ENCODE results near the gene C1orf159.

GRCh38 chr1:1085171-1085841, 30.6 kb downstream of the C1orf159 start:
- TF ChIP-seq RAD21 (IDR thresholded peaks at IDR 0.05 in 1 of 2, conservative IDR thresholded peaks at IDR 0.05 in 1 of 2; ENCODE audit: low read depth in 2 of 2, low read length in 2 of 2) (no peak), SRF (IDR thresholded peaks at IDR 0.05; ENCODE audit: low read depth, low read length) (no peak), POLR2A (IDR thresholded peaks at IDR 0.05; ENCODE audit: control extremely low read depth in 1 of 2, low read depth in 2 of 2, low read length in 2 of 2) (no peak), RXRA (IDR thresholded peaks at IDR 0.05; ENCODE audit: insufficient read depth, low read depth, low read length) (no peak), RFX5 (IDR thresholded peaks at IDR 0.05; ENCODE audit: borderline replicate concordance, low read depth, low read length) (no peak), EGR1 (IDR thresholded peaks at IDR 0.05; ENCODE audit: borderline replicate concordance, low read depth, low read length) (no peak), TAF1 (IDR thresholded peaks at IDR 0.05; ENCODE audit: low read depth, low read length) (no peak), BCL11A (IDR thresholded peaks at IDR 0.05; ENCODE audit: low read depth in 2 of 2, low read length in 2 of 2) (no peak), TAF7 (optimal IDR thresholded peaks at IDR 0.05; ENCODE audit: borderline replicate concordance, low read depth, low read length) (no peak), CHD2 (IDR thresholded peaks at IDR 0.05; ENCODE audit: low read length) (no peak), SP1 (IDR thresholded peaks at IDR 0.05; ENCODE audit: low read depth, low read length) (no peak), CHD7 (IDR thresholded peaks at IDR 0.05; ENCODE audit: insufficient replicate concordance, low read length) (no peak)
- TF ChIP-seq, protein P1, sequence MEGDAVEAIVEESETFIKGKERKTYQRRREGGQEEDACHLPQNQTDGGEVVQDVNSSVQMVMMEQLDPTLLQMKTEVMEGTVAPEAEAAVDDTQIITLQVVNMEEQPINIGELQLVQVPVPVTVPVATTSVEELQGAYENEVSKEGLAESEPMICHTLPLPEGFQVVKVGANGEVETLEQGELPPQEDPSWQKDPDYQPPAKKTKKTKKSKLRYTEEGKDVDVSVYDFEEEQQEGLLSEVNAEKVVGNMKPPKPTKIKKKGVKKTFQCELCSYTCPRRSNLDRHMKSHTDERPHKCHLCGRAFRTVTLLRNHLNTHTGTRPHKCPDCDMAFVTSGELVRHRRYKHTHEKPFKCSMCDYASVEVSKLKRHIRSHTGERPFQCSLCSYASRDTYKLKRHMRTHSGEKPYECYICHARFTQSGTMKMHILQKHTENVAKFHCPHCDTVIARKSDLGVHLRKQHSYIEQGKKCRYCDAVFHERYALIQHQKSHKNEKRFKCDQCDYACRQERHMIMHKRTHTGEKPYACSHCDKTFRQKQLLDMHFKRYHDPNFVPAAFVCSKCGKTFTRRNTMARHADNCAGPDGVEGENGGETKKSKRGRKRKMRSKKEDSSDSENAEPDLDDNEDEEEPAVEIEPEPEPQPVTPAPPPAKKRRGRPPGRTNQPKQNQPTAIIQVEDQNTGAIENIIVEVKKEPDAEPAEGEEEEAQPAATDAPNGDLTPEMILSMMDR (IDR thresholded peaks at IDR 0.05; ENCODE audit: control extremely low read depth in 1 of 3, insufficient read depth in 1 of 3, low read depth in 1 of 3, low read length in 3 of 3): no peak

All from H1 (cell line).